Measurements from ENCODE around the gene RIPK1.
A peak's percentile ranks its signal among the peaks of the same experiment; 100 is the strongest.
"Not testable (repeated sequence)": the region's sequence is repeated elsewhere in the genome, so short reads cannot be mapped to it uniquely, and the experiment has no call there.

The RIPK1 gene

DNA sequence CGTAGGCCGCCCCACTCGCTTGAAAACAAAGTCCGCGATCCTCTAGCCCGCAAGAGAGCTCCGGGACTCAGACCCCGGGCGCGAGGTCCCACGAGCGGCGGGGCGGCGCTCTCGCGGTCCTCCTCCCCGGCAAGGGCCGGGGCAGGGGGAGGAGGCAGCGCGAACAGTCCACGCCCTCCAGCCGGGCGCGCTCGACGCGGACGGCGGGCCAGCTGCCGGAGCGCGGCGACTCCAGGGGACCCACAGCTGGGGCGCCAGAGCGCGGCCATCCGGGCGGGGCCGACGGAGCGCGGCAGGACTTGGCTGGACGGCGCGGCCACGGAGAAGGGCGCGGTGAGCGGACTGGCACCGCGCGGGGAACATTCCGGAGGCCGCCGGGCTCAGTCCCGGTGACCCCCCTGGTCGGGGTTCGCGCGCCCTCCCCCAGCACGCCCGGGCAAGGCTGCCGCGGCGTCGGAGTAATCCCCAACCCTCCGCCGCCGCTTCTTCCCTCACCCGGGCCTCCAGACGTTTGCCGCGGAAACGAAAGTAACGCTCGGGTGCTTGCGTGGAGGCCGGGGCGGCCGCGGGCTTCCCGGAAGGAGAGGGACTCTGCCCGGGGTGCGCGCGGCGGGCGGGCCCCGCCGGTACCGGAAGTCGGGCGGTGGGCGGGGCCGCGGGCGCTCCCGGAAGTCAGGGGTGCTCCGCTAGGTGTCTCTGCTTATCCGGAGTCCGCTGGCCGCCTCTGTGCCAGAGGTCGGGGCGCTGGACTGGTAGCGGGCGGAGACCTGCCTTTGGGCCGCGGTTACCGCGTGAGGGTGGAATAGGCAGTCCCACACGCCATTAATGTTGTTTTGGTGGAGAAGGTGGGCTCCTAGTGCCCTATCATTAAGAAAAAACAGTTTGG lies at the start of gene RIPK1:
TSS of gene RIPK1 (plus strand) at position 166 of the 886 bp plus-strand sequence. CDS start 8,330 bp downstream, outside the sequence.
- DNase-seq = peak; percentile 93

DNA sequence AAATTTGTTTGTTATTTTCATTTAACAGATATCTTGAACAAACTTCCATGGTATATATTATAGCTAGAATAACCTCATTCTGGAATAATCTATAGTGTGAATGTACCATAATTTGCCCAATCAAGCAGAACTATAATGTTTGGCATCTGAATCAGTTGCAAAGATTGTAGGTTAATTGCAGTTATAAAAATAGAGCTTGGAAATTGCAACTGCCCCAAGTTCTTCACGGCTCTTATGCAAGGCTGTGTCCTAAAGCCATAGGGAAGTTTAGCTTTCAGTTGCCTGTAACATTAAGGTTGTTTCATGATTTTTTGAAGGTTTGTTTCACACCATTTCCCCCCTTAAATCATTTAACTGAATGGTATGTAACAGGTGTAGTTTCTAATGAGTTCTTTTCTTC lies 49.2 kb upstream of the RIPK1 start:
- DNase-seq = no peak

DNA sequence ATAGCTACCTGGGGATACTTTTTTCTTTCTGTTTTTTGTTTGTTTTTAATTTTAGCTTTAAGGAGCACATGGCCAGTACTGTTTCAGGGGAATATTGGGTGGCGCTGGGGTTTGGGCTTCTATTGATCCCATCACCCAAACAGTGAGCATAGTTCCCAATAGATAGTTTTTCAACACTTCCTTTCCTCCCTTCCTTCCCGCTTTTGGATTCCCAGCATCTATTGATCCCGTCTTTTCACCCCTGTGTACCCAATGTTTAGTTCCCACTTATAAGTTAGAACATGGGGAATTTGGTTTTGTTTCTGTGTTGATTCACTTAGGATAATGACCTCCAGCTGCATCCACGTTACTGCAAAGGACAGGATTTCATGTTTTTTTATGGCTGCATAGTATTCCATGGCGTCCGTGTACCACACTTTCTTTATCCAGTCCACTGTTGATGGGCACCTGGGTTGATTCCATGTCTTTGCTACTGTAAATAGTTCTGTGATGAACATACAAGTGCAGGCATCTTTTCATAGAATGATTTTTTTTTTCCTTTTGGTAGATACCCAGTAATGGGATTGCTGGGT lies 48.5 kb upstream of the RIPK1 start:
- DNase-seq = no peak

DNA sequence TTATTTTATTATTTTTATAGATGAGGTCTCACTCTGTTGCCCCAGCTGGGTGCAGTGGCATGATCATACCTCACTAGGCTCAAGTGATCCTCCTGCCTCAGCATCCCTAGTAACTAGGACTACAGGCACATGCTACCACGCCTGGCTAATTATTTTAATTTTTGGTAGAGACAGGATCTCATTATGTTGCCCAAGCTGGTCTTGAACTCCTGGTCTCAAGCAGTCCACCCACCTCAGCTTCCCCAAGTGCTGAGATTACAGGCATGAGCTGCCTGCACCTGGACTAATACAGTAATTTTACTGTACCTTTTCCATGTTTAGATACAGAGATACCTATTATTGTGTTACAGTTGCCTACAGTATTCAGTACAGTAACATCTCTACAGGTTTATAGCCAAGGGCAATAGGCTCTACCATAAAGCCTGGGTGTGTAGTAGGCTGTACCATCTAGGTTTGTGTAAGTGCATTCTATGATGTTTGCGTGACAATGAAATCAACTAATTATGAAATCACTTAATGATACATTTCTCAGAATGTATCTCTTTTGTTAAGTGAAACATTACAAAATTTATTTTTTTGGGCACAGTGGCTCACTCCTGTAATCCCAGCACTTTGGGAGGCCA lies 47.2 kb upstream of the RIPK1 start:
- DNase-seq = not testable (repeated sequence)

DNA sequence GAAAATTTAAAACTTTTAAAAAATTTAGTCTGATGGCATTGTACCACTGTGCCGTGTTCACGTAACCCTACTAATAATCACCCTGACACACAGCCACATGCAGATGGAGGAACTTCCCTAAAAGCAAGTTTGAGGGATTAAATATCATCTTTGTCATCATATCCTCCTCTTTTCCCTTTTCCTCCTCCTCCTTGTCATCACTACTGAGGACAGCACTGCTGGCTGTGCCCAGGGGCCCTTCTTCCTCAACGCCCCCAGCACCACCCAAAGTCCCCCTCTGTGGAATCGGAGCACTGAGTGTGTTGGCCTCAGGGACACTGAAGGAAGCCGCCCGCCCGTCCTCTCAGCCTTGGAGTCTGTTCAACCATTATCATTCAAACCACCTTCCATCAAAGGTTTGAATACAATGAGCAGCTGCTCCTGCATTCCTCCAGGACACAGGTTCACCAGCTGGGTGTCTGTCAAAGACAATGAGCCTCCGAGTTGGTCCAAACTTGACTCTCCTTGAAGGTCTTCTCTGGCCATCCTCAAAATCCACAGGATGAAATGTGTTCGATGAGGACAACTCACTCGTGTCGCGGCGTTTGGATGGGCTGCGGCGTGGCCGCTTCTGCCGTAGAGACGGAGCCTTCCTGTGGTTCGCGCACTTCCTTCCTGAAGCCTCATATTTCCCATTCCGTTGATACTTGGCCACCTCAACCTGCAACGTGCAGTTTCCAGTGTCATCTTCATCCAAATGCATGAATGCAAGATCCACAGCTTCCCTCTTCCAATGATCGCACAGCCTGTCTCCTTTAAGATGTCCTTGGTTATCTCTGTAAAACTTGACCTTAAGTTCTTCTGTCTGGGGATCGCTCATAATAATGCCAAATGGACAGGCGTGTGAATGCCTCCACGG lies 45.3 kb upstream of the RIPK1 start:
- DNase-seq = peak; percentile 43

DNA sequence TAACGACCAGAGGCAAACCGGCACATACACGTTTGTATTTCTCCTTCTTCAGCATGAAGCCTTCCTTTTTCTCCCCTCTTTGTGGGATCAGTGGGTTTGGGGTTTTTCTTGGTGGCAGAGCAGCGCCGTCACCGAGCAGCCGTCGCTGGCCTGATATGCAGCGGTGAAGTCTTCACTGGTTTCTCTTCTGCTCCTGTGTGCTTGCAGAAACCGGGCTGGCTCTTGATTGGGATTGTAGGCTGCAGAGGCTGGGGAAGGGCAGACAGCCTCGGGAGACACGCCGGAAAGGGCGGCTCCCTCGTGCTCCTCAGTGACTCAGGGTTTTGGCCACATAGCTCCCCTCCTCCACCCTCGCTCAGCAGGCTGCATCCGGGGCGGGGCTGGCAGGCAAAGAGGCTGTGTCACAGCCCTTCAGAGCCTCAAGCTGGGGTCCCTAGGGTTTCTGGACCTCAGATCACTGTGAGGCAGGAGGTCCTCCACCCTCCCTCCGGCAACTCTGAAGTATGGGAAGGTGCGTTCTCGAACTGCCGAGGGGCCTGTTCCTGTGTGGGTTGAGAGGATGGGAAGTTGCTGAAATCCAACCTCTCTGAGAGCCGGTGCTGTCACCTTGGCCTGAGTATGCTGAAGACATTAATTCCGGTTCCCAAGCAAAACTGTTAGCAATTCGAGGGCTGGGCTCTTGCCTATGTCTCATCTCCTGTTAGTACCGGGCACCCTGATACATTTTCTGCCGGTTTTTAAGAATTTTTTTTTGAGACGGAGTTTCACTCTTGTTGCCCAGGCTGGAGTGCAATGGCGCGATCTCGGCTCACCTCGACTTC lies 44.4 kb upstream of the RIPK1 start:
- DNase-seq = peak; percentile 87

DNA sequence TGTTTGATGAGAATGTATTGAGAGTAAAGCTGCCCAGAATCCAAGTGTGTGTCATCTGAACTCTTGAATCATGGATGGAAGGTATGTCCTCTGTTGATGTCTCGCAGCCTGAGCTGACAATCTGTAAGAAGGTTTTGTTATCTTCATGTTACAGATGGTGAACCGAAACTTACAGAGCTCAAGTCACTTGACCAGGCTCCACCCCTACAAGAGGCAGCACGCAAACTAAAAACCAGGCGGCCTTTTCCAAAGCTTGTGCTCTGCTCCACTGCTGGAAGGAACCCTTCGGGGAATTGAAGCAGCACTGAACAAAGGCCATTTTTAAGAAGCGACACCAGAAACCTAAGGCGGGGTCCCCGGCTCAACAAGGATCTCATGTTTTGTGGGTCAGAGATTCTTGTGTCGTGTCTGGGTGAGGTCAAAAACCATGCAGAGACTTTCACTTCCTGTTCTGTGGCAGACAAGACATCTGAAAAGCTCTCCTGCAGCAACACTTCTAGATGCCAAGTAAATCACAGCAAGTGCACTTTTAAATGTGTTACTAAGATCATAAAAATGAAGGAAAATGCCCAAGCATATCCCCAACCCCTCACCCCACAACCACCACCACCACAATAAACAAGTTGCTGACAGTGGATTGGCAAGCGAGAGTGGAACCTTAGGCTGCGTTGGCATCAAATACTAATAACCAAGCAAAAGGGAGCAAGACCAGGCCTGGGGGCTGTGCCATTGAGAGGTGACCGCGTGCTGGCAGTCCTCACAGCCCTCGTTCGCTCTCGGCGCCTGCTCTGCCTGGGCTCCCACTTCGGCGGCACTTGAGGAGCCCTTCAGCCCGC lies 41.3 kb upstream of the RIPK1 start:
- DNase-seq = peak; percentile 29

DNA sequence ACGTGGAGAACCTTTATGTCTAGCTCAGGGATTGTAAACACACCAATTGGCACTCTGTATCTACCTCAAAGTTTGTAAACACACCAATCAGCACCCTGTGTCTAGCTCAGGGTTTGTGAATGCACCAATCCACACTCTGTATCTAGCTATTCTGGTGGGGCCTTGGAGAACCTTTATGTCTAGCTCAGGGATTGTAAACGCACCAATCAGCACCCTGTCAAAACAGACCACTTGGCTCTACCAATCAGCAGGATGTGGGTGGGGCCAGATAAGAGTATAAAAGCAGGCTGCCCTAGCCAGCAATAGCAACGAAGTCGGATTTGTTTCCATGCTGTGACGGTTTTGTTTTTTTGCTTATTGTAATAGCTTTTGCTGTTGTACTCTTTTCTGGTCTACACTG lies 40.1 kb upstream of the RIPK1 start:
- DNase-seq = not testable (repeated sequence)

DNA sequence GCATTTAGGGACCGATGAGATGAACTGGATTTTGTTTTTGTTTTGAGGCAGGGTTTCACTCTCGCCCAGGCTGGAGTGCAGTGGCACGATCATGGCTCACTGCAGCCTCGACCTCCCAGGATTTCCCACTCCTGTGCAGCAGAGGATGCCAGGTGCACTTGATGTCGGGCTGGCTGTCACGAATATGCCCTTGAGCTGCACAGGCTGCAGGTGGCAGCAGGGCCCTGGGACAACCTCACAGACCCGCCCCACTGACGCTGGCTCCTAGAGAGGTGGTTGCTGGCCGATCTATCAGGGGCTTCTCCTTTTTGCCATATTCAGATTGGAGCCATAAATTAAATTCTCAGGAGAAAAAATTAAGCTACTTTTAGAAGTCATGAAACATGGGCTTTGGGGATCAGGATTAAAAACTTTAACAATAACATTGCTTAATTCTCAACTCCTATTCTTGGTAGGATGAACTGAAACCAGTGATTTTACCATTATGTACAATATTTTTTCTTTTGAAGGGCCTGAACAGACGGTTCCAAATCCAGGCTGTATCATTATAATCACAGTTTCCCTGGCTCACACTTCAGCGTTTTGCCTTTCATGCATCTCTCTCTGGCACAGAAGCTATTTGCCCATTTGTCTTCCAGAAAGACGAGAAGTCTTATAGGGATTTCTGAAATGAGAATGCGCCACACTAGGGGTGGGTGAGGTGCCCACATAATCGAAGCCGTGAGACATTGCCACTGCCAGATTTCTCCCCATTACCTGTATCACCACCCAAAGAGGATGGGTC lies 36.2 kb upstream of the RIPK1 start:
- no peak for DNase-seq

DNA sequence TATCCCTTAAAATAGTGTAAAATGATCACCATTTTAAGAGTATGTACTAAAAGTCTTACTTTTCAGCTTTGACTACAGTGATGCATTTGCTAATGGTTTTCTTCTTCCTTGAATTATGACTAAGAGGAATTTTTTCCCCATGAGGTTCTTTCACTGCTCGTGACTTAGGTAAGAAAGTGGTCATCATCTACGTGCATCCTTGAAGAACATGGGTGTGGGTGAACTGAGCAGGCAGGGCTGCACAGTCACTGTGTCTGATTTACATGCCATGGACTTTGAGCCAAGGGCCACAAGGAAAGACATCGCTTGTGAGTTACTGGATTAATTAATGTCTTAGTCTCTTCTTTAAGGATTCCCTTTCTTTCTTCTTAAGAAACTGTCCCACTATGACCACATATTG lies 35.3 kb upstream of the RIPK1 start:
- no peak for DNase-seq

DNA sequence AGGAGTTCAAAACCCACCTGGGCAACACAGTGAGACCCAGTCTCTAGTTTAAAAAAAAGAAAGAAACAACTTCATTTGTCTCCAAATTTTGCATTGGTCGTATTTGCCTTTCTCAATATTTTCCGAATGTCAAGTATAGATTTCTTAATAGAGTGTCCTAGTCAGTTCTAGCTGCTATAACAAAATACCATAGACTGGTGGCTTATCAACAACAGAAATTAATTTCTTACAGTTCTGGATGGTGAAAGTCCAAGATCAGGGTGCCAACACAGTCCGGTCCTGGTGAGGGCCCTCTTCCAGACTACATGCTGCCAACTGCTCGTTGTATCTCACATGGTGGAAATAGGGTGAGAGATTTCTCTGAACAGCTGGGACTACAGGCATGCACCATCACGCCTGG lies 34.6 kb upstream of the RIPK1 start:
- DNase-seq = no peak

DNA sequence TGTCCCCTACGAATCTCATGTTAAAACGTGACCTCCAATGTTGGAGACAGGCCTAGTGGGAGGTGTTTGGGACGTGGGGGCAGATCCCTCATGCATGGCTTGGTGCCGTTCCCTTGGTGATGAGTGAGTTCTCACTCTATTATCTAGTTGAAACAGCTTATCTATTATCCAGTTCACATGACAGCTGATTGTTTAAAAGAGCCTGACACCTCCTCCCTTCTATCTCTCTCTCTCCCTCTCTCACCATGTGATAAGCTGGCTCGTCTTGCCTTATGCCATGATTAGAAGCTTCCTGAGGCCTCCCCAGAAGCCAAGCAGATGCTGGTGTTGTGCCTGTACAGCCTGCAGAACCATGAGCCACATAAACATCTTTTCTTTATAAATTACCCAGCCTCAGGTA lies 32.9 kb upstream of the RIPK1 start:
- no peak for DNase-seq

DNA sequence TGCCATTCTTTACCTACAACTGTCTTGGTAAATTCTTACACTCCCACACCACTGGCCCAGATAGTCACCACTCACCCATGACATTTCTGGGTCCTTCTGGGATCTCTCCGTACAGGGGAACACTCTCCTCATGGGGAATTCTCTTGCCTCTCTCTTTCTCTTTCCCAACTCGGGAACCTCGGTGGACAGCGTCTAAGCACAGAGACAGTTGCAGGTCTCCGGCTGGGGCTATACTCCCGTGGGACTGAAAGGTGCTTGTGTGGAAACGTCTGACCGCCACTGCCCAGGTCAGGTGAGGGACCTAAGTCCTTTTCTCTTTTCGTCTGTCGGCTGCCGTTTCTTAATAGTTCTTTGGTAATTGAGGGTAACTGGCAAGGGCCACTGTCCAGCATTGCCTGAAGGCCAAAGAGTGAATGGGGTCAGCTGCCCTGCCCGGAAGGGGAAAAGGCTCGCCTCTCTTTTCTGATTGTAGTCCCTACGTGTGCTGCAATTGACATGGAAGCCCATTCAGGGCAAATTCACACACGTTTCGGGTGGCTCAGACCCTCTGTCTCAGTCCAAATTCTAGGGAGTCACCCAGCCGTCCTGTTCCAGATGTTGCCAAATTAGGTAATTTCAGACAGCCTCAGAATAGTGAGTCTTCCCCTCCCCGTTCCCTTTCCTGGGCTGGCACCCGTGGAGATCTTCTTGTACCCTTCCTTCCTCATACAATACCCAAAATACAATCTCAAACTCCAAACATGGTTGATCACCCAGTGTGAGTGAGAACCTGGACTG lies 31.2 kb upstream of the RIPK1 start:
- DNase-seq = no peak

DNA sequence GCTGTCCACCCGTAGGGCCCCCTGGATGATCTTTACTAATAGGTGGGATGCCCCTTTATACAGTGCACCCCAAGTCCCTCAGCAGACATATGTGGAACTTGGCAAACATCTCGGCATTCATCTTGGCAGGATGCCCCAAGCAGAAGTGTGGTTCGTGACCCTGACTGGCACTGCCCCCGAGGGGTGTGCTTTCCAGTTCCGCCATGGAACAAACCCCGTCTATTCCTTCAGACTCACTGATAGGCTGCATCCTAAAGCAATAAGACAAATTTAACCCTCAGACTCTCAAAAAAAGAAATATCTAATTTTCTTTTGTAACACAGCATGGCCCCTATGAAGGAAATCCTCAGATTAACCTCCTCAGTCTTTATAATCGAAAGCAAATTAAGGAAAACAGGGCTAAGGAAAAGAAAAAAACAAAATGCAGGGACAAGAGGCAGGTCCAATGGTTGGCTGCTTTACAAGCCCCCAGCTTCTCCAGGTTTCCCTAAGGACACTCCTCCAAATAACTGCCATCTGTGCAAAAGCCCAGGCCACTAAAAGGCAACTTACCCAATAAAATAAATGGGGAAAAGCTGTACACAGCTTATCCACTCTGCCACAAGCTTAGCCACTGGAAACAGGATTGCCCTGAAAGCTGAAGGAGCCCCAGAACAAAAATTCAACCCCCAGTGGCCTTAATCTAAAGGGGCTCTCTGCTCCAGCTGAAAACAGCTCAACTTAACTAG lies 30.5 kb upstream of the RIPK1 start:
- no peak for DNase-seq

DNA sequence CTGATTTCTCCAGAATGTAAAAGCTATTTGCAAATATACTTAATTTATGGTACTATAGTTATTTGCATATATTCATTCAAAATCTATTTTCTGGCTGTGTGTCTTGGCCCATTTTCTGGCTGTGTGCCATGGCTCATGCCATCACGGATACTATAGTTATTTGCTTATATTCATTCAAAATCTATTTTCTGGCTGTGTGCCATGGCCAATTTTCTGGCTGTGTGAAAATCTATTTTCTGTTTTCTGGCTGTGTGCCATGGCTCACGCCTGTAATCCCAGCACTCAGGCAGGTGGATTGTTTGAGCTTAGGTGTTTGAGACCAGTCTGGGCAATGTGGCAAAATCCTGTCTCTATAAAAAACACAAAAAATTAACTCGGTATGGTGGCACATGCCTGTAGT lies 28.9 kb upstream of the RIPK1 start:
- no peak for DNase-seq

DNA sequence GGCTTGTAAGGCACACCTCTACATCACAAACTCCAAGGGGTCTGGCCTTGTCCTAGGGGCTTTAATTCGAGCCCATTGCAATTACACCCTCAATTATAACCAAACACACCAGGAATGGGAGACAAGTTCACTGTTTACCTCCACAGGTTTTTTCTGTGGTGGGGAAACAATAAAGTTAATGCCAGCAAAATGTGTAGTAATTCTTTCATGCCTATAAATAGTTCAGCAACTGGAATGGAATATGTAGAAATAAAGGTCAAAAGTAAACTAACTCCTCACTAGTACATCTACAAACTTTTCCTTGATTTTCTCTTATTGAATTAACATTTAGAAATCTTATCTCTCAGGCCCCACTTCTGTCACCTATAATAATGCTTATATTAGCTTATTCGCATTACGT lies 27.1 kb upstream of the RIPK1 start:
- DNase-seq = no peak

DNA sequence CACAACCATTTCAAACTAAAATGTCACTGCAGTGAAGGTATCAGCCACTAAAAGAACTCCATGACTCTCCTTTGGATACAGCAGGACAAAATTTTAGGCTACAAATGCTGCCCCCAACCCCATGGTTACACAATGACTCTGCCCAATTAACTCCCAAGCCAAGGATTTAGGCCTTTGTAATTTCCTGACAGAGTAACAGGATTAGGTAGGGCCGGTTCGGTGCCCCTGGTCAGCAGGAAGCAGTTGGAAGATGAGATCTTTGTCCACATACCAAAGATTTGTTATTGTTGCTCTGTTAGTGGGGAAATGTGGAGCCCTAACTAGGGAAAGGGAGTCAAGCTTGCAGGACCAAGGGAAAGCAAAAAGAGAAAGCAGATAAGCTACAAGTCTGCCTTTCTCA lies 26.7 kb upstream of the RIPK1 start:
- no peak for DNase-seq

DNA sequence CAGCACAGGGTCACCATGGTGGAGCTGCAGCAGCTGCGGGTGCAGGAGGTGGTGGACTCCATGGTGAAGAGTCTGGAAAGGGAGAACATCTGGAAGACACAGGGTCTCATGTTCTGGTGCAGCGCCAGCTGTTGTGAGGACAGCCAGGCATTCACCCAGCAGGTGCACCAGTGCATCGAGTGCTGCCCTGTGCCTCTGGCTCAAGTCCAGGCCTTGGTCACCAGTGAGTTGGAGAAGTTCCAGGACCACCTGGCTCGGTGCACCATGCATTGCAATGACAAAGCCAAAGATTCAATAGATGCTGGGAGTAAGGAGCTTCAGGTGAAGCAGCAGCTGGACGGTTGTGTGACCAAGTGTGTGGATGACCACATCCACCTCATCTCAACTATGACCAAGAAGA lies 22.9 kb upstream of the RIPK1 start:
- DNase-seq = no peak

DNA sequence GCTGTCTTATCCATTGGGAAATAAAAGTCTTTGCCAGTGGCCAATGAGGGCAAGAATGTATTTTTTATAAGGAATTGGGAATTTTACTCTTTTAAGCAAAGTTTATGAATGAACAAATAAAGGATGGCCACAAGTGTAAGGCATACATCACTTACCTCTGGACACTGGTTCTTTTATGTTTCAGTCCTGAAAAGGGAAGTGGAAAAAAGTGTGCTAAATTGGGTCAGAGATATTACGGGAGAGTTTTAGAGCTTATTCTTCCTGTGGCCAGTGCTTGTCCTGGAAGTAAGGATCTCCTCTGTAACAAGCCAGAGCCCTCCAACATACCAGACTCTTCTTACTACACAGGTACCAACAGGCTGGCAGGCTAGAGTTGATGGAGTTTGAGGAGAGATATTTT lies 22.5 kb upstream of the RIPK1 start:
- DNase-seq = no peak
